ENCODE measurements around the gene ANKRD10.

Gene ANKRD10

GRCh38 chr13:110915057-110915873 is at the start of gene ANKRD10:
ANKRD10 (minus strand) TSS chr13:110915069; CDS start chr13:110914934, 135 bp downstream.
- H3K4me3 ChIP-seq (ENCODE audit: low read length), result peak within 1 kb of the TSS; percentile 97
- TF ChIP-seq, protein P1, sequence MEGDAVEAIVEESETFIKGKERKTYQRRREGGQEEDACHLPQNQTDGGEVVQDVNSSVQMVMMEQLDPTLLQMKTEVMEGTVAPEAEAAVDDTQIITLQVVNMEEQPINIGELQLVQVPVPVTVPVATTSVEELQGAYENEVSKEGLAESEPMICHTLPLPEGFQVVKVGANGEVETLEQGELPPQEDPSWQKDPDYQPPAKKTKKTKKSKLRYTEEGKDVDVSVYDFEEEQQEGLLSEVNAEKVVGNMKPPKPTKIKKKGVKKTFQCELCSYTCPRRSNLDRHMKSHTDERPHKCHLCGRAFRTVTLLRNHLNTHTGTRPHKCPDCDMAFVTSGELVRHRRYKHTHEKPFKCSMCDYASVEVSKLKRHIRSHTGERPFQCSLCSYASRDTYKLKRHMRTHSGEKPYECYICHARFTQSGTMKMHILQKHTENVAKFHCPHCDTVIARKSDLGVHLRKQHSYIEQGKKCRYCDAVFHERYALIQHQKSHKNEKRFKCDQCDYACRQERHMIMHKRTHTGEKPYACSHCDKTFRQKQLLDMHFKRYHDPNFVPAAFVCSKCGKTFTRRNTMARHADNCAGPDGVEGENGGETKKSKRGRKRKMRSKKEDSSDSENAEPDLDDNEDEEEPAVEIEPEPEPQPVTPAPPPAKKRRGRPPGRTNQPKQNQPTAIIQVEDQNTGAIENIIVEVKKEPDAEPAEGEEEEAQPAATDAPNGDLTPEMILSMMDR (conservative IDR thresholded peaks at IDR 0.05; ENCODE audit: low read length), result peak; percentile 67
- DNase-seq (ENCODE audit: low read depth), result peak; percentile 98

- no peak overlapping the region for H3K4me3 ChIP-seq (ENCODE audit: low read length)
- TF ChIP-seq, protein P1 (conservative IDR thresholded peaks at IDR 0.05; ENCODE audit: low read length), result no peak
- no peak for DNase-seq (ENCODE audit: low read depth)
Measured at GRCh38 chr13:110964229-110965037, 49.6 kb upstream of the ANKRD10 start.

- H3K4me3 ChIP-seq (ENCODE audit: low read length), result no peak overlapping the region
- TF ChIP-seq, protein P1 (conservative IDR thresholded peaks at IDR 0.05; ENCODE audit: low read length), result no peak
- no peak for DNase-seq (ENCODE audit: low read depth)
Measured at GRCh38 chr13:110963554-110963970, 48.7 kb upstream of the ANKRD10 start.

- no peak overlapping the region for H3K4me3 ChIP-seq (ENCODE audit: low read length)
- TF ChIP-seq, protein P1 (conservative IDR thresholded peaks at IDR 0.05; ENCODE audit: low read length), result no peak
- DNase-seq (ENCODE audit: low read depth), result no peak
Measured at GRCh38 chr13:110961959-110962358, 47.1 kb upstream of the ANKRD10 start.

- no peak for DNase-seq (ENCODE audit: low read depth)
- H3K4me3 ChIP-seq (ENCODE audit: low read length), result no peak overlapping the region
- TF ChIP-seq, protein P1 (conservative IDR thresholded peaks at IDR 0.05; ENCODE audit: low read length), result no peak
Measured at GRCh38 chr13:110960204-110960603, 45.3 kb upstream of the ANKRD10 start.

DNA sequence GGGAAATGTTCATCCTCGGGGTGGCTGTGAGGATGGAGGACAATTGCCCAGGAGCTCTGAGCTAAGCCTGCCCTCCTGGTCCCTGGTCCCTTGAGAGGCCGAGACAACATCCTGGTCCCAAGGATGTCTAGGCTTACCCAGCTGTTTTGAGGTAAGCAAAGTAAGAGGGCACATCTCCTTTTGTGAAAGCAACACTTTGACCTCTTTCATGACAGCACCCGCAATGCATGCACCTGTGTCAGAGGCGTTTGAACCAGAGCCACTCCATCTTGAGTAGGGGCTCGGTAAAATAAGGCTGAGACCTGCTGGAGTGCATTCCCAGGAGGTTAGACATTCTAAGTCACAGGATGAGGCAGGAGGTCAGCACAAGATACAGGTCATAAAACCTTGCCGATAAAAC is 43.1 kb upstream of the ANKRD10 start:
- DNase-seq (ENCODE audit: low read depth), result no peak
- H3K4me3 ChIP-seq (ENCODE audit: low read length), result no peak overlapping the region
- TF ChIP-seq, protein P1 (conservative IDR thresholded peaks at IDR 0.05; ENCODE audit: low read length), result no peak
